Stimulated activated CD8-positive, alpha-beta memory T cell treated with anti-CD3 and anti-CD28 coated beads, Interleukin-4, amount 100 ng/mL, for 48 hours (primary cell): Measurements from ENCODE around the gene UBALD2.
"Not testable (repeated sequence)": the region's sequence is repeated elsewhere in the genome, so short reads cannot be mapped to it uniquely, and the experiment has no call there.

ENCODE experiments used
- DNase-seq: peaks from one replicate; pipeline ENCODE4 v3.0.0-alpha.2; 2020

UBALD2 gene

GRCh38 chr17:76278268-76278908, 13.2 kb downstream of the UBALD2 start:
- DNase-seq = no peak

GRCh38 chr17:76278952-76279741, 14.0 kb downstream of the UBALD2 start:
- peak; percentile 94 for DNase-seq

- no peak for DNase-seq
These were observed 14.7 kb downstream of the UBALD2 start for GRCh38 chr17:76279742-76280287.

- DNase-seq = no peak
These were observed 15.5 kb downstream of the UBALD2 start for GRCh38 chr17:76280650-76281049.

- no peak for DNase-seq
These were observed 16.6 kb downstream of the UBALD2 start for GRCh38 chr17:76281573-76282371.

- no peak for DNase-seq
These were observed 27.4 kb downstream of the UBALD2 start for GRCh38 chr17:76292567-76292966.

- DNase-seq = no peak
These were observed 28.0 kb downstream of the UBALD2 start for GRCh38 chr17:76293106-76293505.

- DNase-seq = no peak
These were observed 31.0 kb downstream of the UBALD2 start for GRCh38 chr17:76296186-76296585.

- DNase-seq = no peak
These were observed 31.7 kb downstream of the UBALD2 start for GRCh38 chr17:76296889-76297288.

- no peak for DNase-seq
These were observed 32.3 kb downstream of the UBALD2 start for GRCh38 chr17:76297436-76297835.

- DNase-seq = no peak
These were observed 39.3 kb downstream of the UBALD2 start for GRCh38 chr17:76304226-76305134.

- DNase-seq = not testable (repeated sequence)
These were observed 39.9 kb downstream of the UBALD2 start for GRCh38 chr17:76305135-76305454.

- DNase-seq = no peak
These were observed 42.3 kb downstream of the UBALD2 start for GRCh38 chr17:76307299-76307965.

GRCh38 chr17:76307966-76308338, 42.8 kb downstream of the UBALD2 start, which contains the start of gene QRICH2:
Gene QRICH2, minus strand, starts transcription at chr17:76308276. Its CDS starts 278 bp downstream, at chr17:76307998.
- DNase-seq = no peak

- no peak for DNase-seq
These were observed 44.3 kb downstream of the UBALD2 start for GRCh38 chr17:76309461-76309860.

- DNase-seq = no peak
These were observed 47.6 kb downstream of the UBALD2 start for GRCh38 chr17:76312735-76313134.

GRCh38 chr17:76314392-76315227, 49.5 kb downstream of the UBALD2 start:
- no peak for DNase-seq

GRCh38 chr17:76317535-76317934, 52.4 kb downstream of the UBALD2 start:
- DNase-seq = no peak

- no peak for DNase-seq
These were observed 53.4 kb downstream of the UBALD2 start for GRCh38 chr17:76318586-76318985.
